GM18868 (cell line): ENCODE data around the gene MCTP1.
A peak's percentile ranks its signal among the peaks of the same experiment; 100 is the strongest.
"Not testable (repeated sequence)": the region's sequence is repeated elsewhere in the genome, so short reads cannot be mapped to it uniquely, and the experiment has no call there.

Experiments used
- ATAC-seq: cut with Tn5 transposase; IDR thresholded peaks from one replicate; pipeline ENCODE4 v1.9.1; 2021; ENCODE audit warnings: mild to moderate bottlenecking, moderate library complexity; ENCODE audit not compliant: unreplicated experiment

Gene MCTP1

GRCh38 chr5:94891565-94891964 lies 393.3 kb downstream of the MCTP1 start:
- no peak for ATAC-seq

GRCh38 chr5:94890907-94891306 lies 394.0 kb downstream of the MCTP1 start:
- no peak for ATAC-seq

- ATAC-seq = no peak
These were observed 396.2 kb downstream of the MCTP1 start for GRCh38 chr5:94888674-94889073.

GRCh38 chr5:94885931-94886330 lies 399.0 kb downstream of the MCTP1 start:
- no peak for ATAC-seq

- no peak for ATAC-seq
These were observed 400.6 kb downstream of the MCTP1 start for GRCh38 chr5:94884311-94884710.

- ATAC-seq = no peak
These were observed 412.4 kb downstream of the MCTP1 start for GRCh38 chr5:94872526-94872925.

GRCh38 chr5:94870511-94871183 lies 414.2 kb downstream of the MCTP1 start:
- ATAC-seq = no peak

- no peak for ATAC-seq
These were observed 415.0 kb downstream of the MCTP1 start for GRCh38 chr5:94869921-94870320.

GRCh38 chr5:94863951-94864350 lies 420.9 kb downstream of the MCTP1 start:
- no peak for ATAC-seq

- no peak for ATAC-seq
These were observed 427.8 kb downstream of the MCTP1 start for GRCh38 chr5:94857111-94857510.

- ATAC-seq = no peak
These were observed 428.6 kb downstream of the MCTP1 start for GRCh38 chr5:94856257-94856800.

GRCh38 chr5:94855543-94855942 lies 429.4 kb downstream of the MCTP1 start:
- ATAC-seq = no peak

GRCh38 chr5:94853120-94853519 lies 431.8 kb downstream of the MCTP1 start:
- ATAC-seq = no peak

- ATAC-seq = no peak
These were observed 433.9 kb downstream of the MCTP1 start for GRCh38 chr5:94850960-94851359.

- peak; percentile 92 for ATAC-seq
These were observed 434.8 kb downstream of the MCTP1 start for GRCh38 chr5:94849821-94850736.

GRCh38 chr5:94849324-94849723 lies 435.6 kb downstream of the MCTP1 start:
- no peak for ATAC-seq

GRCh38 chr5:94847726-94848125 lies 437.2 kb downstream of the MCTP1 start:
- ATAC-seq = no peak

- no peak for ATAC-seq
These were observed 437.9 kb downstream of the MCTP1 start for GRCh38 chr5:94847019-94847418.

GRCh38 chr5:94845696-94846095 lies 439.2 kb downstream of the MCTP1 start:
- not testable (repeated sequence) for ATAC-seq

- ATAC-seq = no peak
These were observed 443.1 kb downstream of the MCTP1 start for GRCh38 chr5:94841598-94842322.

GRCh38 chr5:94833851-94834250 lies 451.0 kb downstream of the MCTP1 start:
- no peak for ATAC-seq
